GM19468 (cell line): Measurements from ENCODE around the gene HNRNPA2B1.
"Not testable (repeated sequence)": the region's sequence is repeated elsewhere in the genome, so short reads cannot be mapped to it uniquely, and the experiment has no call there.

ENCODE experiments used
- ATAC-seq: cut with Tn5 transposase; IDR thresholded peaks from one replicate; pipeline ENCODE4 v1.9.1; 2021; ENCODE audit warnings: mild to moderate bottlenecking, moderate library complexity, moderate number of reproducible peaks; ENCODE audit not compliant: unreplicated experiment; ENCODE audit errors: extremely low read depth

Gene HNRNPA2B1

DNA sequence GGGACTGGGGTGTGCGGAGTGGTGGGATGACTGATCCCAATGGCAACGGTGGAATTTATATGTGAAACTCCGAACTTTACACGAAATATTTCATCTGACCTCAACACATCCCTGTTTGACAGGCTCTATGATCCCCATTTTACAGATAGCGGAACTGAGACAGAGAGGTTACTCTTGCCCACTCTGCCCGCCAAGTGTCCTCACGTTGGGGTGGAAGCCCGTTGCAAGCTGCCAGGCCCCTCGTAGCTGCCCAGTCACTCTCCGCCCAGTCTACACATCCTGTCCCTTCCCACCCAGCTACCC, 48.9 kb downstream of the HNRNPA2B1 start:
- ATAC-seq = no peak

GRCh38 chr7:26151096-26151495, 49.5 kb downstream of the HNRNPA2B1 start:
- no peak for ATAC-seq

DNA sequence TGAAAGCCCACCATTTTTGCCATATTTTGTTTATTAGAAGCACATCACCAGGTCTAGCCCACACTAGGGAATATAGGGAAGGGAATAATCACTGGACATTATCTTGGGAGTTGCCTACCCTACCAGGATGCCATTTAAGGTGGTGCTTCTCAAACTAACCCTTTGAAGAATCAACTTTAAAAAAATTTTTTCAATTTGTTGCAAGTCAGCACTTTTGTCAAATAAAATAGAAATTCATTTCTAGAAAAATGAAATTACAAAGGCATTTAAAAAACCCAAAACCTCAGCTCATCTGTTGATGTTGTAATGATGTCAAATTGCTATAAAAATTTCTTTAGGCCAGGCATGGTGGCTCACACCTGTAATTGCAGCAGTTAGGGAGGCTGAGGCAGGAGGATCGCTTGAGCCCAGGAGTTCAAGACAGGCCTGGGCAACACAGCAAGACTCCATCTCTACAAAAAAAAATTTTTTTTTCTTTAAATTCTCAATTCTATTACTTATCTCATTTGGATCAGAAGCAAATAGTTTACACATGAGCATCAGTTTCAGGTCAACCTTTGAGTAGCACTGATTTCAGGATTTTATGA, 51.1 kb downstream of the HNRNPA2B1 start:
- no peak for ATAC-seq

DNA sequence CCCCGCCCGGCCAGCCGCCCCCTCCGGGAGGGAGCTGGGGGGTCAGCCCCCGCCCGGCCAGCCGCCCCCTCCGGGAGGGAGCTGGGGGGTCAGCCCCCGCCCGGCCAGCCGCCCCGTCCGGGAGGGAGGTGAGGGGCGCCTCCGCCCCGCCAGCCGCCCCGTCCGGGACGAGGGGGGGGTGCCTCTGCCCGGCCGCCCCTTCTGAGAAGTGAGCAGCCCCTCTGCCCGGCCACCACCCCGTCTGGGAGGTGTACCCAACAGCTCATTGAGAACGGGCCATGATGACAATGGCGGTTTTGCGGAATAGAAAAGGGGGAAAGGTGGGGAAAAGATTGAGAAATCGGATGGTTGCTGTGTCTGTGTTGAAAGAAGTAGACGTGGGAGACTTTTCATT, 52.2 kb downstream of the HNRNPA2B1 start:
- ATAC-seq = not testable (repeated sequence)

- ATAC-seq = not testable (repeated sequence)
Observed at GRCh38 chr7:26147646-26148306, 52.8 kb downstream of the HNRNPA2B1 start.

GRCh38 chr7:26147030-26147429, 53.5 kb downstream of the HNRNPA2B1 start:
- no peak for ATAC-seq

GRCh38 chr7:26145238-26145637, 55.3 kb downstream of the HNRNPA2B1 start:
- no peak for ATAC-seq

DNA sequence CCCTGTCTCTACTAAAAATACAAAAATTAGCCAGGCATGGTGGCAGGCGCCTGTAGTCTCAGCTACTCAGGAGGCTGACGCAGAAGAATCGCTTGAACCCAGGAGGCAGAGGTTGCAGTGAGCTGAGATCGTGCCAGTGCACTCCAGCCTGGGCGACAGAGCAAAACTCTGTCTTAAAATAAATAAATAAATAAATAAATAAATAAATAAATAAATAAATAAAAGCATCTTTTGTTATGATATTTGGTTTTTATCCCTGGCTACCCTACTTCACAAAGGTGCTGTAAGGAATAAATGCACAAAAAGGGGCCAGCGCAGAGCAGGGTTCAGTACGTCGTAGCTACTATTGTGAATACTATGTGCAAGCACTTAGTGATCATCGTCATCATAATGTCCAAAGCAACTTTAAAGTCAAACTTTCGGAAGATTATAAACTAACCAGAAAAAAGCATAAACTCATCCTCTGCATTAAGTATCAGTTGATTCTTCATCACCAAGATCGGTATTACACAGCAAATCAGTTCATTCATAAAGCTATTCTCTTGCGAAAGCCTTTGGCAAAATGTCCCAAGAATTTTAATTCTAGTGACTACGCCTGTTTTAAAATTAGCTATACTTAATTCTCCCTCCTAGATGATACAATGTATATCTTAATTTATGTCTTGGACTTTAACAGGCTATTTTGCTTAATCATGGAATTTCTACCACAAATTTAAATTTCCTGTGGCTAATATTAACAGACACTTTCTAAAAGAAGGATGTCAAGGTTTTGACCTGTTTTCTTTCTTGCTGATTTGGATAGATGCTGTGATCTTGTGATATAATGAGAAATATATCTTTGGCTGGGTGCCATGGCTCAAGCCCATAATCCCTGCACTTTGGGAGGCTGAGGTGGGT, 56.1 kb downstream of the HNRNPA2B1 start:
- ATAC-seq = no peak

GRCh38 chr7:26143298-26144048, 57.1 kb downstream of the HNRNPA2B1 start:
- no peak for ATAC-seq

DNA sequence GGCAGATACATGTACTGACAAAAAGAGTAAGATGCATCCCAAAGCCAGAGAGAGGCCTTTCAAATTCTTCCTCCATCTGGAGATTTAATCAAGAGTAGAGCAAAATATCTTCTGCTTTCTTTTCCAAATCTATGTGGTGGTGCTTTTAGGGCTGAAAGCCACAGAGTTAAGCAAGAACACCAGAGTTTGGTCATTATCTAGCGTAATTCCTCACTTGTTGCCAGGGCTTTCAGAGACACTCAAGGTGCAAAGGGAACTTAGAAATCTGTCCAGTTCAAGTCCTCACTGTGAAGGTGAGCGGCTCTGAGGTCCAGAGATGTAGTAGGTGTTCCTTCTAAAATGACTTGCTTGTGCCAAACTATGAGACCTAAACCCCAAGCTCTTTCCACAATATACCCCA, 59.5 kb downstream of the HNRNPA2B1 start:
- no peak for ATAC-seq

DNA sequence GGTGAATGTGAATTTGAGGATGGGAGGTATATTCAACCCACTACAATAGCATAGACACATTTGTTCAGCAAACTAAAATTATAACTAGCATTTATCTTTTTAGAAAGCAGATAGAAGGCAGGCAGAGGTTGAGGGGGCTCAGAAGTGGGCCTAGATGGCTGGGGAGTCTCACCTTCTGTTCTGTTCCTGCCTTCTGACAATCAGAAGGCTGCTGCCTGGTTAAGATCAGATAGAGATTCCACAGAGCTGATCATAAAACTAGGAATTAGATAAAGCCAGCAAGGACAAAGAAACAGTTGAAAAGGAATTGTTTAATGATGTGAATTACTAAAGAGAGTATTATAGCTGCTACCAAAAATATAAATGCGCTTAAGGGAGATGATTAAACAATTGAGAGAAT, 60.2 kb downstream of the HNRNPA2B1 start:
- no peak for ATAC-seq
